H9 (cell line): ENCODE results near the gene CDC42EP3. TPM values are rescaled to one million over a fixed set of nuclear protein-coding genes. Genes with fewer than 3 reads are reported as not detected.

Experiments
- DNase-seq: peaks from one replicate; pipeline ENCODE4 v3.0.0-alpha.2; 2017
- H2AFZ ChIP-seq: one replicate; pipeline ENCODE4 v1.6.1; 2013; ENCODE audit warnings: mild to moderate bottlenecking, low read length, control low read depth, moderate library complexity
- H2AK5ac ChIP-seq: 2 replicates; pipeline ENCODE4 v1.6.1; 2013; ENCODE audit warnings: low read length, control low read depth, mixed read lengths; ENCODE audit not compliant: insufficient read length
- H2BK120ac ChIP-seq: one replicate; pipeline ENCODE4 v1.6.1; 2013; ENCODE audit warnings: low read depth, mild to moderate bottlenecking, low read length, control low read depth, inconsistent platforms; ENCODE audit not compliant: poor library complexity, severe bottlenecking
- H2BK12ac ChIP-seq: 2 replicates; pipeline ENCODE4 v1.6.1; 2013; ENCODE audit warnings: low read length, control low read depth, mixed read lengths, low read depth; ENCODE audit not compliant: insufficient read length
- H2BK15ac ChIP-seq: 2 replicates; pipeline ENCODE4 v1.6.1; 2013; ENCODE audit warnings: low read depth, low read length, control low read depth
- H2BK20ac ChIP-seq: one replicate; pipeline ENCODE4 v1.6.1; 2013; ENCODE audit warnings: low read depth, mild to moderate bottlenecking, low read length, control low read depth, inconsistent platforms; ENCODE audit not compliant: poor library complexity, severe bottlenecking
- H2BK5ac ChIP-seq: 2 replicates; pipeline ENCODE4 v1.6.1; 2013; ENCODE audit warnings: low read length, control low read depth, mixed read lengths; ENCODE audit not compliant: insufficient read length
- H3K14ac ChIP-seq: 2 replicates; pipeline ENCODE4 v1.6.1; 2013; ENCODE audit warnings: low read length, control low read depth; ENCODE audit not compliant: insufficient read depth
- H3K18ac ChIP-seq: 2 replicates; pipeline ENCODE4 v1.6.1; 2013; ENCODE audit warnings: low read depth, mild to moderate bottlenecking, mixed read lengths, low read length, control low read depth; ENCODE audit not compliant: insufficient read length
- H3K23ac ChIP-seq: 2 replicates; pipeline ENCODE4 v1.6.1; 2013; ENCODE audit warnings: low read length, control low read depth, mixed read lengths, low read depth; ENCODE audit not compliant: insufficient read length
- H3K23me2 ChIP-seq: 2 replicates; pipeline ENCODE4 v1.6.1; 2013; ENCODE audit warnings: low read depth, mild to moderate bottlenecking, mixed read lengths, low read length, control low read depth; ENCODE audit not compliant: insufficient read length, poor library complexity, severe bottlenecking
- H3K27ac ChIP-seq: 2 replicates; pipeline ENCODE4 v1.5.1; 2013; ENCODE audit warnings: low read length, control low read depth, mixed read lengths, low read depth; ENCODE audit not compliant: insufficient read length
- H3K27me3 ChIP-seq: 2 replicates; pipeline ENCODE4 v1.6.1; 2013; ENCODE audit warnings: low read length, control low read depth, inconsistent platforms; ENCODE audit not compliant: insufficient read depth
- H3K4ac ChIP-seq: 2 replicates; pipeline ENCODE4 v1.6.1; 2013; ENCODE audit warnings: low read depth, mild to moderate bottlenecking, control low read depth, inconsistent platforms, low read length, moderate library complexity
- H3K4me1 ChIP-seq: 2 replicates; pipeline ENCODE4 v1.6.1; 2013; ENCODE audit warnings: low read length, control low read depth, inconsistent platforms; ENCODE audit not compliant: insufficient read depth
- H3K4me2 ChIP-seq: 2 replicates; pipeline ENCODE4 v1.6.1; 2013; ENCODE audit warnings: low read length, control low read depth, mixed read lengths; ENCODE audit not compliant: insufficient read length, insufficient read depth
- H3K56ac ChIP-seq: 2 replicates; pipeline ENCODE4 v1.6.1; 2013; ENCODE audit warnings: low read depth, mild to moderate bottlenecking, mixed read lengths, low read length, control low read depth; ENCODE audit not compliant: insufficient read length
- H3K79me1 ChIP-seq: 2 replicates; pipeline ENCODE4 v1.6.1; 2013; ENCODE audit warnings: low read depth, mild to moderate bottlenecking, moderate library complexity, low read length, control low read depth, inconsistent platforms; ENCODE audit not compliant: insufficient read depth, poor library complexity, severe bottlenecking
- H3K79me2 ChIP-seq: 2 replicates; pipeline ENCODE4 v1.6.1; 2013; ENCODE audit warnings: low read length, control low read depth, inconsistent platforms; ENCODE audit not compliant: insufficient read depth
- H3K9ac ChIP-seq: 2 replicates; pipeline ENCODE4 v1.6.1; 2013; ENCODE audit warnings: low read length, control low read depth, mixed read lengths; ENCODE audit not compliant: insufficient read length; ENCODE audit errors: extremely low read depth
- H3K9me3 ChIP-seq: one replicate; pipeline ENCODE4 v1.6.1; 2013; ENCODE audit warnings: low read depth, low read length, inconsistent platforms; ENCODE audit not compliant: control insufficient read depth
- H3T11ph ChIP-seq: one replicate; pipeline ENCODE4 v1.6.1; 2013; ENCODE audit warnings: mild to moderate bottlenecking, low read length, control low read depth, inconsistent platforms
- H4K20me1 ChIP-seq: one replicate; pipeline ENCODE4 v1.6.1; 2013; ENCODE audit not compliant: control insufficient read depth, insufficient read length, insufficient read depth
- H4K5ac ChIP-seq: 2 replicates; pipeline ENCODE4 v1.6.1; 2013; ENCODE audit warnings: low read depth, mild to moderate bottlenecking, mixed read lengths, low read length, control low read depth; ENCODE audit not compliant: insufficient read length
- H4K8ac ChIP-seq: replicated peaks from 2 replicates; pipeline ENCODE4 v1.6.1; 2013; ENCODE audit warnings: low read length, control low read depth, mixed read lengths, low read depth; ENCODE audit not compliant: insufficient read length
- H4K91ac ChIP-seq: 2 replicates; pipeline ENCODE4 v1.6.1; 2013; ENCODE audit warnings: low read depth, mild to moderate bottlenecking, moderate library complexity, mixed read lengths, low read length, control low read depth; ENCODE audit not compliant: insufficient read length
- H3K27ac Mint-ChIP-seq, 3 experiments: 2 replicates in 2 of 3; 3 replicates in 1 of 3; pipeline ENCODE4 v1.8.0; 2020 to 2021; ENCODE audit warnings: mixed read lengths in 3 of 3, mild to moderate bottlenecking in 1 of 3, moderate library complexity in 1 of 3
- H3K27me3 Mint-ChIP-seq: 2 replicates; pipeline ENCODE4 v1.8.0; 2021; ENCODE audit warnings: low read depth, mild to moderate bottlenecking, moderate library complexity, mixed read lengths
- H3K36me3 Mint-ChIP-seq, 3 experiments: 2 replicates in 2 of 3; 3 replicates in 1 of 3; pipeline ENCODE4 v1.8.0; 2020 to 2021; ENCODE audit warnings: low read depth in 3 of 3, mixed read lengths in 3 of 3; ENCODE audit not compliant: insufficient read depth in 1 of 3
- H3K4me1 Mint-ChIP-seq, 2 experiments: 2 replicates each; pipeline ENCODE4 v1.8.0; 2020; ENCODE audit warnings: mixed read lengths in 2 of 2
- H3K4me3 Mint-ChIP-seq, 2 experiments: 2 replicates in 1 of 2; 3 replicates in 1 of 2; pipeline ENCODE4 v1.8.0; 2020 to 2021; ENCODE audit warnings: mild to moderate bottlenecking in 2 of 2, mixed read lengths in 2 of 2, moderate library complexity in 1 of 2
- H3K9me3 Mint-ChIP-seq, 2 experiments: 2 replicates in 1 of 2; 3 replicates in 1 of 2; pipeline ENCODE4 v1.8.0; 2020; ENCODE audit warnings: mild to moderate bottlenecking in 2 of 2, mixed read lengths in 2 of 2, moderate library complexity in 1 of 2
- WGBS: extraction: QIAGEN DNeasy Blood & Tissue Kit; methylation state at CpG from one replicate; pipeline ENCODE4 v1.1.7; 2013; ENCODE audit warnings: missing lambda C conversion rate, low lambda C conversion rate, mixed read lengths; ENCODE audit not compliant: insufficient read length; ENCODE audit errors: extremely low coverage; 5-methylcytosine and 5-hydroxymethylcytosine counted together
- total RNA-seq: library from RNA; stranded (reverse); gene quantifications from 2 replicates; pipeline ENCODE4 v1.2.1, GENCODE V29; 2021
- TF ChIP-seq, protein P1 (sequence below): fragments of 200-600 bp; sonication (generic); conservative IDR thresholded peaks from 3 replicates; pipeline ENCODE4 v1.8.0; 2021; ENCODE audit warnings: antibody characterized with exemption, mild to moderate bottlenecking

The CDC42EP3 gene
- total RNA-seq, 1 experiment from 2014 or later = 61.5 TPM

DNA sequence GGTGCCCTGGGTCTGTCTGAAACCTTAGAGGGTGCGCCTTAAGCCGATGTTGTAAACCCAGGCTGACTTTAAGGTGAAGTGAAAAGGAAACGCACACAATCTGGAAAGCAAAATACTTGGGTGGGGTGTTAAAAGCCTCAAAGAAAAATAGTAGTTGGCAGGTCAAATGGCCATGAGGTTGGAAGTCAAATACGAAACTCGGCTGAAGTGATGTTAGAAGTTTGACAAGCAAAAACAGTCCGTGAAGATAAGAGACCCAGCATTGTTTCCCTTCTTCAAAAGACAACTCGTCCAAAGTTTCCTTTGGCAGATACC is 1.4 kb upstream of the CDC42EP3 start:
- Histone ChIP-seq H3K27me3 (no peaks in the 10 kb centered on the region), H3K4ac (no peak overlapping the region), H2AFZ (peak overlapping the region; percentile 90), H3K23ac (no peak overlapping the region), H3K9me3 (no peaks in the 10 kb centered on the region), H3K79me2 (peaks cover 20% of the 10 kb centered on the region; the same call in 1 of the 2 replicates), H2BK15ac (no peak overlapping the region), H4K5ac (no peak overlapping the region), H3K56ac (no peak overlapping the region), H2BK5ac (no peak overlapping the region), H4K20me1 (no peaks in the 10 kb centered on the region), H3K23me2 (peaks cover 14% of the 10 kb centered on the region), H3K18ac (no peak overlapping the region), H3T11ph (no peak overlapping the region), H3K4me2 (peak overlapping the region; percentile 86), H2BK120ac (no peak overlapping the region), H2BK20ac (no peak overlapping the region), H3K27ac (peak overlapping the region; percentile 46), H3K4me1 (peaks cover 8% of the 10 kb centered on the region; the same call in 1 of the 2 replicates), H4K8ac (no peak overlapping the region), H3K9ac (peak overlapping the region; percentile 8), H3K14ac (no peak overlapping the region), H4K91ac (no peak overlapping the region), H3K79me1 (peaks cover 7% of the 10 kb centered on the region), H2AK5ac (no peak overlapping the region), H2BK12ac (no peak overlapping the region)
- H3K4me1 Mint-ChIP-seq = peaks cover 69 to 70% of the 10 kb centered on the region in 2 experiments
- TF ChIP-seq, protein P1, sequence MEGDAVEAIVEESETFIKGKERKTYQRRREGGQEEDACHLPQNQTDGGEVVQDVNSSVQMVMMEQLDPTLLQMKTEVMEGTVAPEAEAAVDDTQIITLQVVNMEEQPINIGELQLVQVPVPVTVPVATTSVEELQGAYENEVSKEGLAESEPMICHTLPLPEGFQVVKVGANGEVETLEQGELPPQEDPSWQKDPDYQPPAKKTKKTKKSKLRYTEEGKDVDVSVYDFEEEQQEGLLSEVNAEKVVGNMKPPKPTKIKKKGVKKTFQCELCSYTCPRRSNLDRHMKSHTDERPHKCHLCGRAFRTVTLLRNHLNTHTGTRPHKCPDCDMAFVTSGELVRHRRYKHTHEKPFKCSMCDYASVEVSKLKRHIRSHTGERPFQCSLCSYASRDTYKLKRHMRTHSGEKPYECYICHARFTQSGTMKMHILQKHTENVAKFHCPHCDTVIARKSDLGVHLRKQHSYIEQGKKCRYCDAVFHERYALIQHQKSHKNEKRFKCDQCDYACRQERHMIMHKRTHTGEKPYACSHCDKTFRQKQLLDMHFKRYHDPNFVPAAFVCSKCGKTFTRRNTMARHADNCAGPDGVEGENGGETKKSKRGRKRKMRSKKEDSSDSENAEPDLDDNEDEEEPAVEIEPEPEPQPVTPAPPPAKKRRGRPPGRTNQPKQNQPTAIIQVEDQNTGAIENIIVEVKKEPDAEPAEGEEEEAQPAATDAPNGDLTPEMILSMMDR = no peak
- DNase-seq = no peak
- H3K27ac Mint-ChIP-seq = peak overlapping the region; percentile 6 to 89 (median 72); a peak in 5 of 7 replicates
- no peaks in the 10 kb centered on the region for H3K9me3 Mint-ChIP-seq
- H3K36me3 Mint-ChIP-seq = peaks cover 0 to 15% (median 0%) of the 10 kb centered on the region in 3 experiments; a peak in 4 of 7 replicates
- peak overlapping the region; percentile 81 to 85 for H3K4me3 Mint-ChIP-seq
- H3K27me3 Mint-ChIP-seq = no peaks in the 10 kb centered on the region
- no CpG with 5 or more reads among the region's 7 CpGs for WGBS
